Activated CD4-positive, CD25-positive, alpha-beta regulatory T cell treated with anti-CD3 and anti-CD28 coated beads, Interleukin-2, amount 50 U/mL, for 72 hours (primary cell): ENCODE data around the gene KCNK10.

Experiments
- DNase-seq: peaks from one replicate; pipeline ENCODE4 v3.0.0; 2021

Gene KCNK10

GRCh38 chr14:88321692-88322503 lies 1.2 kb downstream of the KCNK10 start:
- no peak for DNase-seq

- DNase-seq, result no peak
Observed at GRCh38 chr14:88318406-88318805, 4.7 kb downstream of the KCNK10 start.

- DNase-seq, result no peak
Observed at GRCh38 chr14:88316521-88316920, 6.5 kb downstream of the KCNK10 start.

GRCh38 chr14:88312257-88312656 lies 10.8 kb downstream of the KCNK10 start:
- no peak for DNase-seq

- DNase-seq, result no peak
Observed at GRCh38 chr14:88311780-88312179, 11.3 kb downstream of the KCNK10 start.

- no peak for DNase-seq
Observed at GRCh38 chr14:88310449-88310848, 12.6 kb downstream of the KCNK10 start.

- DNase-seq, result no peak
Observed at GRCh38 chr14:88310021-88310420, 13.0 kb downstream of the KCNK10 start.

GRCh38 chr14:88305528-88306322 lies 17.3 kb downstream of the KCNK10 start:
- no peak for DNase-seq

GRCh38 chr14:88303041-88303440 lies 20.0 kb downstream of the KCNK10 start:
- no peak for DNase-seq

GRCh38 chr14:88301381-88301780 lies 21.7 kb downstream of the KCNK10 start:
- DNase-seq, result no peak

GRCh38 chr14:88300817-88301216 lies 22.3 kb downstream of the KCNK10 start:
- no peak for DNase-seq

- DNase-seq, result no peak
Observed at GRCh38 chr14:88299865-88300530, 23.1 kb downstream of the KCNK10 start.

GRCh38 chr14:88297306-88297705 lies 25.8 kb downstream of the KCNK10 start:
- DNase-seq, result no peak

- DNase-seq, result no peak
Observed at GRCh38 chr14:88296351-88296750, 26.7 kb downstream of the KCNK10 start.

- no peak for DNase-seq
Observed at GRCh38 chr14:88289996-88290395, 33.1 kb downstream of the KCNK10 start.

- DNase-seq, result no peak
Observed at GRCh38 chr14:88289234-88289633, 33.8 kb downstream of the KCNK10 start.

GRCh38 chr14:88286309-88286708 lies 36.8 kb downstream of the KCNK10 start:
- DNase-seq, result no peak

GRCh38 chr14:88281447-88281846 lies 41.6 kb downstream of the KCNK10 start:
- DNase-seq, result no peak

- DNase-seq, result no peak
Observed at GRCh38 chr14:88276923-88277596, 46.0 kb downstream of the KCNK10 start.

- no peak for DNase-seq
Observed at GRCh38 chr14:88272390-88273269, 50.4 kb downstream of the KCNK10 start.

- no peak for DNase-seq
Observed at GRCh38 chr14:88271205-88271604, 51.9 kb downstream of the KCNK10 start.

GRCh38 chr14:88270776-88271175 lies 52.3 kb downstream of the KCNK10 start:
- DNase-seq, result no peak
